ENCODE results near the gene EDN2.

The EDN2 gene

DNA sequence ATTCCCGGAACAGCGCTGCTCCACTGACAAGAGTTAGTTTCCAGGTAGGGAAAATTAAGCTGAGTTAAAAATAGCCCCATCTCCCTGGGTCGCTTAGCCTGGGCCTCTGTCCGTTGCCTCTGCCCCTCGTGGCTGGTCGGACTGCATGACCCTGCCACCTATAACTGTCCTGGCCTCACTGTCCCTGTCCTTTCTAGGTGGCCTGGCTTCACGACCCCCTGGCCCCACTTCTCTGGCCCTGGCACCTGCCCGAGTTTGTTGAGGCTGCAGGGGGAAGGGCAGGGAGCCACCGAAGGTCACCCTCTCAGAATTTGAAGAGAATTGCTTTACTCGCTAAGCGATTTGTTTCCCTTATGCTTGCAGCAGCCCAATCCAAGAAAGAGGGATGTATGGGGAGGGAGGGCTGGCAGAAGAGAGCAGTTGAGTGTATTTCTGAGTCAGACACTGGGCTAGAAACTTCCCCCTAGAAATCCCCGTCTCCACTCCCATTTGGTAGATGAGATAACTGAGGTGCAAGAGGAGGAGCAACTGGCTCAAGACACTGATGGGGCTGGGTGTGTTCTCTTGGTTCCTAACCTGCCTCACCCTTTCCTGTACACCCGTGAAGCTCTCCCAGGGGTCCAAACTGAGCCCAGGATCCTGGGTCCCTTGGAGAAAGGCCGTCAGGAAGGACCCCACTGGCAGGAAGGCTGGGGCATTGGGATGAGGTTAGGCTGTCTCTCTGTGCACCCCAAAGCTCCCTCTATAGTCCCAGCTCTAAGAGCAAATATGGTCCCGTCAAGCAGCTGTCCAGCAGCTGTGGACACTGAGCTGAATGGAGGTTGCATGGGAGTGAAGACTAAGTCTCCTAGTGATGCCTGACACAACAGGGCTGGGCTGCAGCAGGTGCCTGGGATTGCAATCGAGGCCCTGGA is 2.9 kb upstream of the EDN2 start:
- no peak overlapping the region for H3K4me3 ChIP-seq (ENCODE audit: low read length)
- DNase-seq (ENCODE audit: low read depth, low spot score): no peak

DNA sequence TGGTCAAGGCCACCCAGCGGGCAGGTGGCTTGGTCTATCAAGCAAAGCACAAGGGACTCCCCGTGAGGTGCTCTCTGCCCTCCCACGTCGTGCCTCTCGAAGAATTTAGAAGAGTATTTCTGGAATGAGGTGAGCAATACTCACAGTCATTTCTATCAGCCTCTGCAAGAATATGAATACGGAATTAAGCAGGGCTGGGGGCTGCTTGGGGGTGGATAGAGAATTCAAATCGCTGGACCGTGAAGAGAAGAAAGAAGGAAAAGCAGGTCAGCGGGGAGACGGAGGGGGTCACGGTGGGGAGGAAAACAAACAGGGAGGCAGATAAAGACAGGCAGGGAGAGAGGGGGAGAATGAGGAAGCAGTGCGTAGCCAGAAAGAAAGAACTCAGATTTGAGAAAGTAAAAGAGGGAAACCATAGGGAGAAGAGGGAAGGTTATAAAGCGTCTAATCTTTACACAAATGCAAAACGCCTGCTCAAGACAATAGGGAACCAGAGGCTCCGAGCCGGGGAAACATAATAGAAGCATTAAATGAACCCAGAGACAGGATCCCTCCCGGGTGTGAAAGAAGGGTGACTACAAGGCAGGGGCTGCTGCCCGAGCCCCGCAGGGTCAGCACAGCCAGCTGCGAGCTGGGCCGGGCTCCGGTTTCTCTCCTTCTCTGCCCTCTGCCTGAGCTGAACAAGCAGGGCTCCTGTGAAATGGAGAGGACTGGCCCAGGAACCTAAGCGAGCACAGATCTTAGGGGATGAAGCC is 2.1 kb upstream of the EDN2 start:
- DNase-seq (ENCODE audit: low read depth, low spot score): no peak
- H3K4me3 ChIP-seq (ENCODE audit: low read length): no peak overlapping the region

GRCh38 chr1:41486053-41486370 is 1.5 kb upstream of the EDN2 start:
- no peak for DNase-seq (ENCODE audit: low read depth, low spot score)
- no peak overlapping the region for H3K4me3 ChIP-seq (ENCODE audit: low read length)

DNA sequence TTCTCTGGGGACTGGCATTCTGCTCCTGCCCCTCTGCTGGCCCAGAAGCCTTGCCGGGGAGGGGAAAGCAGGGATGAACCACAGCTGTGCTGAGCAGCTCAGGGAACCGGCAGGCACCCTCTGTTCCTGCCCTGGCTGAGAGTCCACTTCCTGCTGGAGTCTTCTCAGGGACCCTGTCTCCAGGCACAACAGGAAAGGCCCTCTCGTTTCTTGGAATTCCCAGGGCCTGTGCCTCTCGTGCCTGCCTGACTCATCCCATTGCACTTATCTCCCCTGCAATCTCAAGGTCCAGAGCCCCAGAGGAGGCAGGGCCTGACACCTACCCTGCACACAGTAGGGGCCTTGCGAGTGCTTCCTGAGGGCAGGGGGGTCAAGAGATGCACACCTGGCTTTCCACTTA is 1.1 kb upstream of the EDN2 start:
- no peak overlapping the region for H3K4me3 ChIP-seq (ENCODE audit: low read length)
- DNase-seq (ENCODE audit: low read depth, low spot score): no peak

DNA sequence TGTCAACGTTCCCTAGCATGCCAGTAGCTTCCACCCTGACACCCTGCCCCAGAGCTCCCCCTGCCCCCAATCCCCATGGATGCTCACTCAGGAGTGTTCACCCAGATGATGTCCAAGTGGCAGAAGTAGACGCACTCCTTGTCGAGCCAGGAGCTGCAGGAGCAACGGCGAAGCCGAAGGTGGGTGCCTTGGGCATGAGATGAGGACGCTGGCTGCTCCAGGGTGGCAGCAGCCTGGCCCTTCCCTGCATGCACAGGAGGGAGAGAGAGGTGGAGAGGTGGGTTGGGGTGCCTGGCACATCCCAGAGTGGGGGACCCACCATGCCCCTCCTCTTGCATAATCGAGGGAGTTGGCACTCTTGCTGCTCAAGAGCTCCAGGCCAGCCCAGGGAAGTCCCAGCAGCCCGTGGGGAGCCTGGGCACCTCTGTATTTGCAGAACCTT is 502 bp downstream of the EDN2 start:
- no peak overlapping the region for H3K4me3 ChIP-seq (ENCODE audit: low read length)

DNA sequence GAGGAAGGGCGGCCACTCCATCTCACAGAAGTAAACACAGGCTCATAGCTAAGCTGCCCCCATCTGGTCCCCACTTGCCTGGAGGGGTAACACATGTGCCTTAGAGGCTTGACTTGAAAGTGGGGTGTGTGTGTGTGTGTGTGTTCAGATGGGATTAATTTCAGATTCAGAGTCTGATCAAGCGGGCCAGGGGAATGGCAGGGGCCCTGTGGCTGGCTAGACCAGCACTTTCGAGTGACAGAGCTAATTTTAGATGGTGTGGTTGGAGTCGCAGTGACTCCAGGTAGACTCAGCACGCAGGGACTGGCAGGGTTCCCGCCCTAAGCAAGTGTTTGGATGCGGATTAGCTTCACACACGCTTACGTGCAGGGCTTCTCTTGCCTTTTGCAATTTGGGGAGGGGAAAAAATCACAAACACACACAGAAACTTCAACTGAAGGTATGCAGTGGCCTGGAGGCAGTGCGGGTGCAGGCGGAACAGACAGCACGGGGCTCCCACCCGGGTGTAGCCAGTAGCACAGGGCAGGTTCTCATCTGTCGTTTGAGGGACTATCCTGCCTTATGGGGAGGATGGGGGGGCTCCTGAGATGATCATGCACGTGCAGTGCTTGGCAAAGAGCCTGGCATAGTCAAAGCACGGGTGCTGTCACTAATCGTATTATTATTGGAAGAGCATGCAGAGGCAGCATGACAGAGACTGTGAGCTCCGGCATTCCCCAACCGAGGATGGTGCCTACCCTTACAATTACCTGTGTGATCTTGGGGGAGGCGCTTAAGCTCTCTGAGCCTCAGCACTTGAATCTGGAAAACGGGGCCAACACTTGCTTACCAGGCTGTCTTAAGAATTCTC is 1.3 kb downstream of the EDN2 start:
- no peak for DNase-seq (ENCODE audit: low read depth, low spot score)
- H3K4me3 ChIP-seq (ENCODE audit: low read length): no peak overlapping the region

More for the DNA sequence above, 502 bp downstream of the EDN2 start:
- DNase-seq (ENCODE audit: low read depth, low spot score): no peak

DNA sequence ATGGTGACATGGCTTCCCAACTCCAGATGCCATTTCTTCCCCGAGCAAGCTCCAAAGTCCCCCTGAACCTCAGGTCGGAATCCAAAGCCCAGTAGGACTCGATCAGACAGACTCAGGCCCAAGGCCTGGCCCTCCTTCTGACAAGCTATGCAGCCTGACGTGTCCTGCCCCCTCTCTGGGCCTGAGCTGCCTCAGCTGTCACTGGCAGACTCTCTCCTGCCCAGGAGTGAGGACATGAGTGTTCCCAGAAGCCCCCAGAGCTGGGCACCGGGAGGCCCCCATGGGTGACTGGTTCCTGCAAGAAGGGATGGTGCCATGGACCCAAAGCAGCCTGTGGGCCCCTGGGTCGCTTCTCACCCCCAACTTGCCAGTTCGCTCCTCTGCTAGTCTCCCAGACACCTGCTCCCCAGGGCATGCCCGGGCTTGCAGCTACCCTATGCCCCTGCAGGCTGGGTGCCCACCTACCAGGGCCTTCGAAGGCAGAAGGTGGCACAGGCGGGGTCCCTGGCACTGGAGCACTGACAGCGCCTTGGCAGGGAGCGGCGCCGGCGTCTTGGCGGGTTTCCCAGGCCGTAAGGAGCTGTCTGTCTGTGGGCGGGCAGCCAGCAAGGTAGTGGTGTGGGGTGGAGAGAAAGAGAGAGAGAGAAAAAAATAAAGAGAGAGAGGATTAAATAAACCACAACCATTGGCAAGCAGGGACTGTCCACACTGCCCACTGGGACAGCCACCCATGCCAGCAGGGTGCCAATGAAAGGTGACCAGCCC is 2.3 kb downstream of the EDN2 start:
- H3K4me3 ChIP-seq (ENCODE audit: low read length): no peak overlapping the region
- DNase-seq (ENCODE audit: low read depth, low spot score): no peak

GRCh38 chr1:41481109-41481775 is 3.2 kb downstream of the EDN2 start:
- DNase-seq (ENCODE audit: low read depth, low spot score): no peak
- no peak overlapping the region for H3K4me3 ChIP-seq (ENCODE audit: low read length)

DNA sequence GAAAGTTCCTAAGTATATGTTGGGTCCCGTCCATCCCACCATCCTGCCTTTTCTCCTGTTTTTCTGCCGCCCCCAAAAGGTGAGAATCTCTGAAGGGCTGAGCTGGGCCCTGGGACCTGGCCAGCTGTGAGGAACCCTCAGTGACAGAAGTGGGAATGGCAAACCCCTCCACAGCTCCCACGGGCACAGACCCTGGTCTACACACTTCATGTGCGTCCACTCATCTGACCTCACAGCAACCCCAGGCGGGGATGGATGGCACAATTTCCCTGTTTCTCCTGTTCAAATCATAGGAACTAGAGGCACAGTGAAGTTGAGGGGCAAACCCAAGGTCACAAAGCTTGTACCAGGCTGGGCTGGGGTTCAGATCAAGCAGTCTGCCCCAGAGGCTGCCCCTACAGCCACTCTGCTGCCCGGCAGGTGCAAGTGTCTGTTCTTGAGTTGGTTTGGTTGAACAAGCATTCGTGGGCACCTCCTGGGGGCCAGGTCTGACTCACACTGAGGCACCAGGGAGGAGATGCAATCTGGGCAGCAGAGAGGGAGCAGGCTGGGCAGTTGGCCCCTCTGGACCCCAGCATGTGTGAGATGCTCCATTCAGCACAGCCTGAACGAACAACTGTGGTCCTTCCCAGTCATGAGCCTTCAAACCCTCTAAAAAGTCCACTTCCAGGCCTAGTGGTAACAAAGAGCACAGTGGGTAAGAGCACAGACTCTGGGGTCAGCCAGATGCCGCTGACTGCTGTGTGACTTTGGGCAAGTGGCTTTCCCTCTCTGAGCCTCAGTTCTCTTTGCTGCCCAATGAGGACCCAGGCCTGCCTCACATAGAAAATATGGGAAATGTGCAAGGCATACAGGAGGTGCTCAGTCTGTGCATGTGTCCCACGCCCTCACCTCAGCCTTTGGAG is 4.0 kb downstream of the EDN2 start:
- H3K4me3 ChIP-seq (ENCODE audit: low read length): no peak overlapping the region
- DNase-seq (ENCODE audit: low read depth, low spot score): no peak

DNA sequence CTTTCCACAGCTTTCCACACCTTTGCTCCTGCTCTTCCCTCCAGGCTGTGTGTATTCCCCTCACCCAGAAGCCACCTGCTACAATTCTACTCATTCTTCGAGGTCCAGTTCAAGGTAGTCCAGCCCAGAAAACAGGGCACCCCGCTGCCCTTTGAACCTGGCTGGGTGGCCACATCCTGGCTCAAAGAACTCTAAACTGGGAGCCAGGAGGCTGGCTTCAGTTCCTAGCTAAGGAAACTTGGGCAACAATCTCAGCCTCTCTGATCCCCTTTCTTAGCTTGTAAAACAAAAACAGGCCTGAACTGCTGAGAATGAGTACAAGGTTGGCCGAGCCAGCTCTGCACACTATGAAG is 4.7 kb downstream of the EDN2 start:
- H3K4me3 ChIP-seq (ENCODE audit: low read length): no peak overlapping the region
- DNase-seq (ENCODE audit: low read depth, low spot score): no peak

GRCh38 chr1:41479000-41479807 is 5.3 kb downstream of the EDN2 start:
- no peak for DNase-seq (ENCODE audit: low read depth, low spot score)
- no peak overlapping the region for H3K4me3 ChIP-seq (ENCODE audit: low read length)

DNA sequence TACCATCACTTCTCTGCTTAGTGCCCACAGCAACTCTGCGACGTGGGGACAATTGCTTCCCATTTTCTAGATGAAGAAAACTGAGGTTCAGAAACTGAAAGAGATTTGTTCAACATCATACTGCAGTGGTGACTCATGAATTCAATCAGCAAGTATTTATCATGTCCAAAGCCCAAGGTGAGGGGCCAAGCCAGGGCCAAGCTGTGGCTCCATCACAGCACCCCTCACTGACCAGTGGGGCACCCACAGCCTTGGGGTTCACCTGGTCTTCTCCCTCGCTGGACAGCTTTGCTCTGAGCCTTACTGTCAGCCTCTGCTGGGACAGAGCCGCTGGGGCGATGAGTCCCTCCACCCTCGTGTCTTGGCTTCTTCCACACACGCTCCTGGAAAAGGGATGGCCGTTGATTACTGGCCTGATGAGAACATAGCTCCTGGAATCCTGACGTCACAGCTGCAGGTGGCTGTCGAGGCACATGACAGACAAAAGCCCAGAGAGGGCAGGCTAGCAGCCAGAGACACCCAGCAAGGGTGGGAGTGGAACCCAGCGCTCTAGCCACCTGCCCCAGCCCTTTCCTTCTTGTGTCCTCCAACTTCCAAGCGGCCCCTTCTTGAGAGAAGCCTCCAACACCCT is 6.2 kb downstream of the EDN2 start:
- no peak overlapping the region for H3K4me3 ChIP-seq (ENCODE audit: low read length)
- no peak for DNase-seq (ENCODE audit: low read depth, low spot score)

GRCh38 chr1:41476807-41477361 is 7.6 kb downstream of the EDN2 start:
- DNase-seq (ENCODE audit: low read depth, low spot score): no peak

GRCh38 chr1:41475859-41476567 is 8.5 kb downstream of the EDN2 start:
- DNase-seq (ENCODE audit: low read depth, low spot score): no peak
- no peak overlapping the region for H3K4me3 ChIP-seq (ENCODE audit: low read length)

More at GRCh38 chr1:41476807-41477361, 7.6 kb downstream of the EDN2 start:
- H3K4me3 ChIP-seq (ENCODE audit: low read length): no peak overlapping the region

DNA sequence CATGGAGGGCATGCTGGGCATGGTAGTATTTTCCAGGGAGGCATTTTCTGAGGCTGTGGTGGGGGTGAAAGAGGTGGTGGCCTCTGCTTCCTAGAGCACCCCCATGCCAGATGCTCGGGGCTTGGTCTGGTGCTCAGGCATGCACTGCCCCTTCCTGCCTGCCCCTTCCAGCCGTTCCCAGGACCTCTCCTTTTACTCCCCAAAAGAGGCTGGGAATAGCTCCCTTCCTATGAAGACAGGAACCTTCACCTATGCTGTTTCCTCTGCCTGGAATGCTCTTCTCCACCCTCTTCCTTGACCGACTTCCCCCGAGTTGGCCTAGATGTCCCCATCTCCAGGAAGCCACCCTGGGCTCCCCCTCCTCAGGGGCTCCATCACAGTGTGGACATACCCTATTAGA is 9.1 kb downstream of the EDN2 start:
- no peak overlapping the region for H3K4me3 ChIP-seq (ENCODE audit: low read length)

More for the DNA sequence above, 9.1 kb downstream of the EDN2 start:
- DNase-seq (ENCODE audit: low read depth, low spot score): no peak
